A549 (cell line): ENCODE results near the gene TEX2.
A peak's percentile ranks its signal among the peaks of the same experiment; 100 is the strongest.

Experiments
- CEBPB ChIP-seq, 2 experiments: fragments of >200 bp in 1 of 2; sonication (Bioruptor Twin) in 1 of 2; formaldehyde crosslinking in 1 of 2; IDR thresholded peaks; 2 replicates each; pipeline ENCODE4 v1.6.1; 2012 to 2016
- CHD2 ChIP-seq: fragments of 150-350 bp; IDR thresholded peaks from 2 replicates; pipeline ENCODE4 v1.6.1; 2014; ENCODE audit warnings: low read length; ENCODE audit not compliant: partially characterized antibody
- CHD4 ChIP-seq: fragments of 200-600 bp; sonication (generic); IDR thresholded peaks from 2 replicates; pipeline ENCODE4 v1.6.1; 2016; ENCODE audit warnings: antibody characterized with exemption, mild to moderate bottlenecking, borderline replicate concordance
- CTCF ChIP-seq: fragments of >200 bp; sonication (Bioruptor Twin); formaldehyde crosslinking; IDR thresholded peaks from 3 replicates; pipeline ENCODE4 v1.5.1; 2016
- NR3C1 ChIP-seq: fragments of >200 bp; sonication (Bioruptor Twin); formaldehyde crosslinking; IDR thresholded peaks from 3 replicates; pipeline ENCODE4 v1.6.1; 2017
- POLR2A ChIP-seq: IDR thresholded peaks from 2 replicates; pipeline ENCODE4 v1.6.1; 2012; ENCODE audit warnings: mild to moderate bottlenecking, low read length
- RAD21 ChIP-seq, 2 experiments: fragments of >200 bp in 1 of 2; sonication (Bioruptor Twin) in 1 of 2; formaldehyde crosslinking in 1 of 2; IDR thresholded peaks in 1 of 2; conservative IDR thresholded peaks in 1 of 2; 2 replicates in 1 of 2; 3 replicates in 1 of 2; pipeline ENCODE4 v1.6.1; 2012 to 2018; ENCODE audit warnings: inconsistent platforms in 1 of 2
- REST ChIP-seq: fragments of 200-600 bp; sonication (generic); IDR thresholded peaks from 2 replicates; pipeline ENCODE4 v1.6.1; 2016; ENCODE audit warnings: antibody characterized with exemption, mild to moderate bottlenecking, moderate library complexity
- RNF2 ChIP-seq: fragments of 200-600 bp; sonication (generic); IDR thresholded peaks from 2 replicates; pipeline ENCODE4 v1.6.1; 2016; ENCODE audit warnings: low read depth, mild to moderate bottlenecking, antibody characterized with exemption, moderate library complexity, borderline replicate concordance
- SMC3 ChIP-seq: fragments of >200 bp; sonication (Bioruptor Twin); formaldehyde crosslinking; IDR thresholded peaks from 3 replicates; pipeline ENCODE4 v1.6.1; 2018; ENCODE audit warnings: inconsistent platforms
- USF2 ChIP-seq: fragments of 450-650 bp; IDR thresholded peaks from 2 replicates; pipeline ENCODE4 v1.6.1; 2014; ENCODE audit warnings: antibody characterized with exemption

GRCh38 chr17:64148699-64149098 lies 114.4 kb downstream of the TEX2 start:
- TF ChIP-seq POLR2A (peak; percentile 53; the same call in 1 of the 2 replicates), CTCF (no peak), CHD4 (no peak), SMC3 (no peak), NR3C1 (no peak), REST (no peak), CEBPB (IDR thresholded peaks at IDR 0.05) (peak in 1 of 2 experiments; percentile 74; a peak in 2 of 4 replicates), CHD2 (no peak), RAD21 (conservative IDR thresholded peaks at IDR 0.05 in 1 of 2, IDR thresholded peaks at IDR 0.05 in 1 of 2) (no peak; a peak in 2 of 5 replicates), RNF2 (no peak), USF2 (no peak)
